ENCODE data around the gene USF3.

The USF3 gene

DNA sequence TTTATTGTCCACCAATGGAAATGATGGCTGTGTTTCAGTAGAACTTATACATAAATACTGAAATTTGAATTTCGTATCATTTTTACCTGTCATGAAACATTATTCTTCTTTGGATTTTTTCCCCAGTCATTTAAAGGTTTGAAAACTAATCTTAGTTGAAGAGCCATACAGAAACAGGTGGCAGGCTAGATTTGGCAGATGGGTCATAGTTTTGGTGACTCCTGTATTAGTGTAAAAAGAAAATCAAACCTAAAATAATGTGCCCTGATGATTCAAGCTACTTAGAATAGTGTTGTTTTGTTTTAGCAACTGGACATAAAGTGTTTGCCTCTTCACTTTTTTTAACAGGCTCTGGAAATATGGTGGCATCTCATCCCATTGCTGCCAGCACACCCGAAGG, 95.2 kb downstream of the USF3 start:
- no peak for DNase-seq

DNA sequence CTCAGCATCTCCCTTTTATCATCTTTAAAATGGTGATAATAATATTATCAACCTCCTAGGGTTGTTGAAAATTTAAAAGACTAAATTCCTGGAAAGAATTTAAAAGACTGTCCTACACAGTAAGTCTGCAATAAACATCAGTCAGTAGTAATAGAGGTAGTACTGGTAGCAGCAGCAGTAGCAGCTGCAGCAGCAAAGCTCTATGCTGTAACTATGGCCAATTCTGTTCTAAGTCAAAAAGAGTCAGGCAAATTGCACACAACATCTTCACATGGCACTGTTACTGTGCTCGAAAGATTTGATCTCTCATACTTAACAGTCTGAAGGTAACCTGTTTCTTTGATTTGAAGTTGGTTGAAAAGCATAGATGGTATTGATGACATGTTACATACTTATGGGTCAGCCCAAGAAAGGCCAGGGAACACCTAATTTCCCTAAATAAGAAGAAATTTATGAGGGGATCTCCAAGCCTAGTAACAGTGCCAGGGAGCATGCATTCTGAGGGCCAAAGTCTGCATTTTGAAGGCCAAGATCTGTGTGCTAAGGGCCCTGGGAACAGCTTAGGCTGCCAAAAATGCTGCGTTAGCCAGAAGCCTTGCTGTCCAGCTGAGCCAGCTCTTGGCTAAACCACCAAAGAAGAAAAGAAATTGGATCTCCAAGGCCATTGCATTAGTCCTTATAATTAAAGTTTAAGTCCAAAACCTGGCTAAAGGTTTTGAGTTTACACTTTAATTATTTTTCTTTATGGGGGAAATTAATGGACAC, 95.8 kb downstream of the USF3 start:
- DNase-seq, result no peak
